HCEC 1CT (cell line): ENCODE measurements around the gene NT5E.

Experiments
- DNase-seq: peaks from one replicate; pipeline ENCODE4 v3.0.0-alpha.2; 2017

NT5E gene

DNA sequence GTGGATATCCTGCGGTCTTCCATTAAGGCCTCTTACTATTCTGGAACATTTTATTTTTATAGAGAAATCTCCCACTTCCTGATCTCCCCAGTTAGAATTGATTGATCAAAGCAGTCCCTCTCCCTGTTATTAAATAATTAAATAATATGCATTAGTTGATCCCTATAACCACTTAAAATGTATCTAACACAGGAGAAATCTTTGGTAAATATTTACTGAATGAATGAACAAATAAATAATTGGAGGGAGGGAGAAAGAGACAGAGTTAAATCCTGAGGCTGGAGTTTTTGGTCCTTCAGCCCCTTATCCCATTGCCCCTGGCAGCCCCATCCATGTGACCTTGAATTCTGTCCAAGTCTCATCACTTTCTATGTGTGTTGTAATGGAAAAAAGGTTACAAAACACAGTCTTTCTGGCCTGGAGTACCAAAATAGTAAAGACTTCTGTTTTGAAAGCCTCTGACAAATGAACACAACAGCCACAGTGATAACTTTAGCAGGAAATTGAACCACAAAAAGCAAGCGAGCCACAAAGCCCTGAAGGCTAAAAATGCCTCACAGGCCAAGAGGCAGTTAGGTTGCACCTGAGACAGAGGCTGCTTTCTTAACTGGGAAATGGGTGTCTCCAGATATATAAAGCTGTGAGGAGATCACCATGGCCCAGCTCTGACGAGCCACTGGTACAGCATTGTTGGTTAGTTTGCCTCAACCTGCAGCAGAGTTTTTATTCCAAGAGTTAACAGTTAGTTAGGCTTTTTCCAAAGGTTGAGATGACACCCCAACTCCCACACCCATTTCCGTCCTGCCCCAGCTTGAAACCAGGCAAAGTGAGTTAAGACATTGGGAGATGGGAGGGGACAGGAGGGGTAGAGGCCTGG, 11.3 kb downstream of the NT5E start:
- peak; percentile 47 for DNase-seq

DNA sequence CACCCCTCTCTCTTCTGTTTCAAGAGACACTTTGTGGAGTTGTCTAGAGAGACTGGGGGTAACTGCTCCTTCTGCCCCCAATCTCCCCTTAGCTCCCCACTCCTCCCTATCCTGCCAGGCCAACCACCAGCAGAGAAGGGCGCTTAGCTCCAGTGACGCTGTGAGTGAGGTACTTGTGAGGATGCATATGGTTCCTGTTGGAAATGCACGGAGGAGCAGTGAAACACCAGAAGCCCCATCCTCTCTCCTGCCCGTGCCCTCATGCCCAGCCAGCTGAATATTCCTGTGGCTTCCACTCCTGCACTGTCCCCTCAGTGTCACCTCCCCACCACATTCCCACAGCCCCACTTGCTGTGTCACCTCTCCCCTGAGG, 11.9 kb downstream of the NT5E start:
- no peak for DNase-seq

DNA sequence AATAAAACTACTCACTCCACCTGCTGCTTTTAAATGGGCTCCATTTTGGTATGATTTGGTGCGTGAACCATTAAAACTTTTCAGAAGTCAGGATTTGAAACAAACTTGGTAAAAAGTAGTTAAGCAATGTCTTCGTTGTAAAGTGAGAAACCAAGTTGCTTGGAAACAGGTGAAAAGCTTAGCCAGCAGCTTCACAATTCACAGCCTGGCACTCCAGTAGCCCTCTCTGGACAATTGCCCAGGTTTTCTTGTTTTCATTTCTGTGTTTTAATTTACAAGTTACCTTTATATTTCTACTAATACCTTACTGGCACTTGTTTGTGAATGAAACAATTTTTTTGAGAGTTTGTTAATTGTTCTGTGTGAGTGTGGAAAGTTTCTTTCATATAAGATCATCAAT, 12.8 kb downstream of the NT5E start:
- no peak for DNase-seq

DNA sequence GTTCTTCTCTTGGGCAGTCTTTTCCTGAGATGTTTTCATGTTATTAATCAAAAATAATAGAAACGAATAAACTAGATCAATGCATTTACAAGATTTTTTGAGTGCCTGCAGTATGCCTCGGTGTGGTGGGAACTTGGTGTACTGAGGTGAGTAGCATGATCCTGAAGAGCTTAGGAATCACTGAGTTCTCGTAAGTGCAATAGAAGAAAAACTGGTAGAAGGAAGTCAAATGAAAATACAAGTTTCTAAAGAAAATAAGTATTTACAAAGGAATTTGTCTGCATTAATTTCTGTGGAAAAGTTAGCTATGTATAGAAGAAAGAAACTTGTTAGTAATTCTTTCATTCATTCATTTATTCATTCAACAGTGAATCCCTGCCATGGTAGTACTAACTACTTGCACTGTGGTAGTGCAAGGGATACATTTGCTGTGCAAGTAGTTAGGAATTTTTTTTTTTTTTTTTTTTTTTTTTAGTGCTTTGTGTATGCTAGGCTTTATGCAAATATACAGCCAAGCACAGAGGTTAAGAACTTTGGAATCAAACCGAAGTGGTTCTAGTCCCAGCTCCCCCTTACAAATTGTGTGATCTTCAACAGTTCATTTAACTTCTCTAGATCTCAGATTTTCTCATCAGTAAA, 13.9 kb downstream of the NT5E start:
- DNase-seq: no peak

DNA sequence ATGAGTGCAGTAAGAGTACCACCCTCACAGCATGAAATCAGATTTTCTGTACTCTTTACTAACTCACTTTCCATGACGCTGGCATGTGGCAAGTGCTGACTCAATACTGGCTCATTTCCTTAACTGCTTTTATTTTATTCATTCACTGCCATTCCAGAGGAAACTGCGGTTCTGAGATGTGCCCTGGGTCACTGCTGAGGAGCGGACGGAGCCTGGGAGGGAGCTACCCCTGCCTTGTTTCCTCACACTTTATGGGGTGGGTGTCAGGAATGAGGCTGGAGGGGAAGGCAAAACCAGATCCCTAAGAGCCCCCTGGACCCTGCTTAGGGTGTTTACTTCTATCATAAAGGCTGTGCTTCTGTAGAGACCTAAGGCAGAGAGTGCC, 14.4 kb downstream of the NT5E start:
- peak; percentile 99 for DNase-seq

DNA sequence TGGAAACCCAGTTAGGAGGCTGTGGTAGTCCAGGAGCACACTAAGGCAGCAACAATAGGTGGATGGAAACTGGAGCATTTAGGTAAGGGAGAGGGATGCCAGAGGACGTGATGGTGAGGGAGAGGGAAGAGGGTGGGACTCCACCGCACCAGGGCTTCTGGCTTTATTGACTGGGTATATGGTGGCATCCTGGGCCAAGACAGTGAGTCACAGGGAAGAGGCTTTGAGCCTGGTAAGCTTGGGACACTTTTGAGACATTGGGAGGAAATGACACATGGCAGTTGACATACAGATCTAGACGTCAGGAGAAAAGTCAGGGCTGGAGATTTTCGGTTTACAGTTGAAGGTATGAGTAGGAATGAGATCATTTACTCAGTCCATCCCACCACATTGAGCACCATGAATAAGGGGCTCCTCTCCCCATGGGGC, 14.9 kb downstream of the NT5E start:
- peak; percentile 96 for DNase-seq

DNA sequence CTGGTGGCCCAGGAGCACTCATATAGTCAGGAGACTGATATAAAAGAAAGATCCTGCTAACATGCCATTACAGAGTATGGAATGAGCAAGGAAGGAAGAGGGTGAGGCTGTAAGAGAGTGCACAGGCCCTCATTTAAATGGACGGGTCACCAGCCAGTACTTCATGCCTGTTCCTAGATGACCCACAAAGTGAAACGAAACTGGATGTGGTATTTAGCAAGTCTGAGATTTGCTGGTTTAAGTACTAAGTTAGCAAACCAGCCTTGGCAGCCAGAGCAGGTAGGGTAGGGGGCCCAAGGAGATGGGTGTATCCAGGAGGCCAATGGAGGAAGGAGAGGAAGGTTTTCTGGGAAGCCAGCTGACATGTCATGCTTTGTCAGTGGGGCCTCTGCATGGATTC, 15.9 kb downstream of the NT5E start:
- no peak for DNase-seq

DNA sequence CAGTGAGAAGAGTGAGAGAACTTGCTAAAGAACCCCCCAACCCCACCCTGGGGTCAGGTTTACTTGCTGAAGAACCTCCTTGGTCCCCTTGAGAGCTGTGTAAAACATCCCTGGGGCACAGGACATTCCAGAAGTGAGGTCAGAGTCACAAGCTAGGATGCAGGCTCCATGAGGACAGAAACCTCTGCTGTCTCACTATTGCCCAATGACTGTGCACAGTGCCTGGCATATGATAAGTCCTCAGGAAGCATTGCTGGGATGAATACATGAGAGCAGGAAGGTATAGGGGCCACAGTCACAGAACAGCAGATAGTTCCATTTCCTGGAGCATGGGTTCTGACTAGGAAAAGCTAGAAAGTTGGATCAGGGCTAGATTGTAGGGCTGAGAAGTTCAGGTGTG, 18.4 kb downstream of the NT5E start:
- peak; percentile 48 for DNase-seq

DNA sequence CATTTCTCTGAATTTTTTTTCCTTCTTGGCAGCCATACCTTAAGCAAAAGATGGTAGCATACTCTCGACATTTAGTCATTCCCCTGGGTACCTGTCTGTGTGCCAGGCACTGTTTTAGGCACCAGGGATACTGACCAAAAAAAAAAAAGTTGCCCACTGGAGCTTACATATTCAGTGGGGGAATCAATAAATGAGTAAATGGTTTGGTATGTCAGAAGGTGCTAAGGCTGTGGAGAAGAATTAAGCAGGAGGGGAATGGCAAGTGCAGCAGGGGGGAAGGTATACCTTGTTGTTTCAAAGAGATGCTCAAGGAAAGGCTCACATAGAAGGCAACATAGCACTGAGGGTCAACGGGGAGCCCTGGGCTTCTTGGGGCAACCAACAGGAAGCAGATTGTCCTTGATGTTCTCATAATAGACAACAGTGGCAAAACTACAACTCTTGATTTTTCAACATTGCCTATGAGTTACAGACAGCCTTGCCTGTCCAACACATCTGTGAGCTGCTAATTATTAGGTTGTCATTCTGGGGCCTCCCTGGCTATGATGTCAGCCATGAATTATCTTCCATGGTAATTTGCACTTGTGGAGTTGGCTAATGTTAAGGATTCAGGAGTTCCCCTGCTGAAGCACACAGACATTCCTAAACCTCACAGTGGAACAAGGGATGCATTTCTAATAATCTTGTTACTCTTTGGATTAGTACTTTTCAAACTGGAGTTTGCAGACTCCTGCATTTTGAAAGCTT, 19.6 kb downstream of the NT5E start:
- DNase-seq: no peak

DNA sequence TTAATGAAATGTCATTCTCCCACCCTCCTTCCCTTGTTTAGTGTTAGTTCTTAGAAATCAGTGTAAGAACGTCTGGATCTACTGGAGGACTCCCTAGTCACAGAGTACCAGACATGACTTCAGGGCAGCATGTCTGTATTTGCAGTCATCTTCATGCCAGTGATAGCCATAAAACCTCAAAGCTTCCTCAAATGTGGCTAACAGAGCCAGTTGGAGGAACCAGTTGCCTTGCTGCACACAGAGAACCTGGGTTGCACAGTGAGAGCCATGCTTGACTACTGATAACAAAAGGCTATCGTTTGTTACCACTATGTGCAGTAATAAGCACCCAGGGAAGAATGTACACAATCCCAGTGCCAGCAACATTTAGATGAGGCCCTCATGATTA, 20.1 kb downstream of the NT5E start:
- no peak for DNase-seq

DNA sequence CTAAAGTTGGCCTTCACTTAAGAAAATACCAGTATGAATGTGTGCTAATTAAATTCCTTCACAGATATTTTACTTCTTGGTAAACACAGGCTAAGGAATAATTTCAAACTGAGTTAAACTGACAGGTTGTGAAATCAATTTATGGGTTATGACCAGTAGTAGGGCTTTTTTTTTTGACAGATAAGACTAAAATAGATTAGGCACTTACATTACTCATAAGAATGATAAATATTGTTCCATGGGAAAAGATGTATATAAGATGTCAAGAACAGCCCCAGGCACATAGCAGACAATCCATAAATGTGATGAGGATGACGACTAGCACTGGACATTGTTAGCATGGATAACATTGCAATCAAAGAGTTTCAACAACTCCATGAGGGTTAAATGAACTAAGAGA, 22.9 kb downstream of the NT5E start:
- DNase-seq: peak; percentile 41

DNA sequence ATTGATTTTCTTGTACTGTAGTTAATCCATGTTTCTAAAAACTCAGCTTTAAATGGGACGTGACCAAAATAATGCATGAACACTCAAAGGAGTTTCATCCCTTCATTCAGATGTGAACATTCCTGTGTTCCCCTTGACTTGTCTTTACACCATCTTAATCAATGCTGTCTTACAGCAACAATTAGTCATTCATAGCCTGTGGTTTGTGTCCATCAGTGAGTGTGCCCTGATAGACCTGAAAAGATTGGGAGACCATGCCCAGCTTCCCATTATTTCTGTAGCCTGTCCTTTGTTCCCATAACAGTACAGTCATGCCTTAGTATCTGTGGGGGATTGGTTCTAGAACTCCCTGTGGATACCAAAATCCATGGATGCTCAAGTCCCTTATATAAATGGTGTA, 23.9 kb downstream of the NT5E start:
- DNase-seq: no peak

DNA sequence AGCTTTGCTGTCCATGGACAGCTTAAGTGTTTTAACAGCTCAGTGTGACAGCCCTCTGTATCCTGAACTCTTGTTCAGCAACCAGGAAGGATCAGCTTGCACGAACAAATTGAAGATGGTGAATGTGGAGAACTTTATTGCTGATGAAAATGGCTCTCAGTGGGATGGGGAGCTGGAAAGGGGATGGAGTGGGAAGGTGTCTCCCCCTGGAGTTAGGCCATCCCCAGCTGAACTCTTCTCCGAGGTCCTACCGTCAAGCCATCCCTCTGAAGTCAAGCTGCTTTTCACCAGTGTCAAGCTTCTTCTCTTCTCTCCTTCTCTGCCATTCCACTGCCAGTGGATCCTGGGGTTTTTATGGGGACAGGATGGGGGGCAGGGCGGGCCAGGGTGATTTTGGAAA, 26.6 kb downstream of the NT5E start:
- no peak for DNase-seq

DNA sequence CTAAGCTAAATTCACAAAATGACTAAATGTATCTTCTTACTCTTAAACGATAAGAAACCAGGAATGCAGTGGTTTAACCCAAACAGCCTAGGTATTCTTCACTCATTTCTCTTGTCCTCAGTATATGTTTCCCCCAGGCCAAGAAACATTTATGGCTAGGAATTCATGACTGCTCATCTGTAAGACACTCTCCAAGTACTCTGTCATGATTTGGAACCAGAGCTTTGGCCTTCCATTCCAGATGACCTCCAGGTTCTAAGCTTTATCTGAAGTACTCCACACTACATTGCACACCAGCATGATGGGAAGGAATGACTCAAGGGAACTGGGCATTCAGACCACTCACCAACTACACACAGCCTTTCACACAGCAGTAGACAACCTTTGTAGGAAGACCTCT, 29.3 kb downstream of the NT5E start:
- no peak for DNase-seq

DNA sequence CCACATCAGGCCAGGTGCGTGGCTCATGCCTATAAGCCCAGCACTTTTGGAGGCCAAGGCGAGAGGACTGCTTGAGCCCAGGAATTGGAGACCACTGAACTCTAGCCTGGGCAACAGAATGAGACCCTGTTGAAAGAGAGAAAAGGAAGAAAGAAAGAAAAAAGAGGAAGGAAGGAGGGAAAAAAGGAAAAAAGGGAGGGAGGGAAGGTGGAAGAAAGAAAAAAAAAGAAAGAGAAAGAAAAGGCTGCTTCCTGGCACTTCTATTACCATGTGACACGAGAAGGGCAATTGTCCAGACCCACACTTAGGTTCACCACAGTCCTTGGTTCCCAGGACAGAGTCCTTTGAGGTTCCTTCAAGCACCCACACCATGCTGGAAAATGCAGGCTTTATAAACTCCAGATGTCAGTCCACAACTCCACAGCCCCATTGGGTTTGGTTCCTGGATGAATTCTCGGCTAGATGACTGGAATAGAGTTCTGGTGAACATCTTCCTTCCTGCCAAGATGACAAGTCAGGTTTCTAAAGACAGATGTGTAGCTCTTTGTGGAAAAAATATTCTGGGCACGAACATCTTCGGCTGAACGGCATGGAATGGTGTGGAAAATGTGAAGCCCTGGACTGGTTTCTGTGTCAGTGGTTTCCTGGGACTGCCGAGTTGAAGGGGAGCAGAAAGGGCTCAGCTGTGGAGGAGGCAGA, 32.5 kb downstream of the NT5E start:
- DNase-seq: peak; percentile 37

DNA sequence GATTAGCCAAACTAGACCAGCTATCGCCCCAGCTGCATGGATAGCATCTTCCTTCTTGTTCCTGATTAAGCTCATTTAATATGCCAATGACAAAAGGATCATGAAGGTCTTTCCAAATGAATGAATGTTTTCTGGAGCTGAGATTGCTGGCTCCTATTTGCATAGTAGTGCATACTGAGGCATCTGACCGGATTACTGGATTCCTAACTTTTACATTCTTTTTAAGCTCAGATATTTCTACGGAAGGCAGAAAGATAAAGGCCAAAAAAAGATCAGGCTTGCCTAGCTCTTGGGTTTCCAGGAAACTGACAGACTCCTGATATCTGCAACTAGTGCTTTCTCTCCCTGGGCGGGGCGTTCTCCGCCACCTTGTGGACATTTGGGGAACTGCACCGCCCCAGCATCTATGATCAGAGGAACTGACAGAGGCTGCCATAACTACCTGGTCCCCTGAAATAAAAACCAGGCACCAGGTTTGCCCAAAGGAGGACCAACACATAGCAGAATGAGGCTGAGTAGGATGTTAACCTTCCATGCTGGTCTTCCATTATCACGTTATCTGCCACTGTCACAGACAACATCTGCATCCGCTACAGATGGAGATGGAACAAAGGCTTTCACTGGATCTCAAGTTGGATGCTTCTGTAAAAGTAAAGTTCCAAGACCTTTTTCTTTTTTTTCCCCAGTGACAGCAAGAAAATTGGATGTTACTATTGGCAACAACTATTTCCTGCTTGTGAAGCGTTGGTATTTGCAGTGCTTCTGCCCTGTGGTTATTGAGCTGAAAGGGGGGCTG, 33.2 kb downstream of the NT5E start:
- DNase-seq: peak; percentile 65

DNA sequence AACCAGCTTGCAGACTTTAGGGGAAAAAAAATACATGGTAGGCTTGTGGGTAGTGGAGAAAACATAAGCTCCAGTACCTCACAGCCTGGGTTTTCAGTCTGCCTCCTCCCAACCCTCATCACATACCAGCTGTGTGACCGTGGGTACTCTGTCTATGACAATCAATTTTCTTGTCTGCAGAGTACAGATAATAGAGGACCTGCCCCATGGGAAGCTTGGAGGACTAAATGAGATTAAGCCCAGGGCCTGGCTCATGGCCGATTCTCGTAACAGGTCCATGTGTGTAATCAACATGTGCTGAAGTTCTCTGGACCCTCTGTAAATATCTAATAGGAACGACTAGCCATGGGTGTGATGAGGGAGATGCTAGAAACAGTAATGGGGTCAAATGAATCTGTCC, 34.0 kb downstream of the NT5E start:
- DNase-seq: no peak

DNA sequence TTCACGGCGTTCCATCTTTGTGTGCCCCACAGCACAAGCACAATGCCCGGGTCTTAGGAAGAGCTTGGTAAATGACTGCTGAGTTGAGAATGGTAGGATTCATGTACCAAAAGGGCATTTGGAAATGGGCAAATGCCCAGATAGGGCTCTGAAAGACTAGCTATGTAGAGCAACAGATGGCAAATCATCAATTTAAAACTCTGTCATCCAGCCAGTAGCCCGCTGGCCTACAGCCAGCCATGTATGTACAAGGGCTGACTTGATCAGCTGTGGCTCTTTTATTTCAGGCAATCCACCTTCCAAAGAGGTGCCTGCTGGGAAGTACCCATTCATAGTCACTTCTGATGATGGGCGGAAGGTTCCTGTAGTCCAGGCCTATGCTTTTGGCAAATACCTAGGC, 35.1 kb downstream of the NT5E start:
- no peak for DNase-seq

DNA sequence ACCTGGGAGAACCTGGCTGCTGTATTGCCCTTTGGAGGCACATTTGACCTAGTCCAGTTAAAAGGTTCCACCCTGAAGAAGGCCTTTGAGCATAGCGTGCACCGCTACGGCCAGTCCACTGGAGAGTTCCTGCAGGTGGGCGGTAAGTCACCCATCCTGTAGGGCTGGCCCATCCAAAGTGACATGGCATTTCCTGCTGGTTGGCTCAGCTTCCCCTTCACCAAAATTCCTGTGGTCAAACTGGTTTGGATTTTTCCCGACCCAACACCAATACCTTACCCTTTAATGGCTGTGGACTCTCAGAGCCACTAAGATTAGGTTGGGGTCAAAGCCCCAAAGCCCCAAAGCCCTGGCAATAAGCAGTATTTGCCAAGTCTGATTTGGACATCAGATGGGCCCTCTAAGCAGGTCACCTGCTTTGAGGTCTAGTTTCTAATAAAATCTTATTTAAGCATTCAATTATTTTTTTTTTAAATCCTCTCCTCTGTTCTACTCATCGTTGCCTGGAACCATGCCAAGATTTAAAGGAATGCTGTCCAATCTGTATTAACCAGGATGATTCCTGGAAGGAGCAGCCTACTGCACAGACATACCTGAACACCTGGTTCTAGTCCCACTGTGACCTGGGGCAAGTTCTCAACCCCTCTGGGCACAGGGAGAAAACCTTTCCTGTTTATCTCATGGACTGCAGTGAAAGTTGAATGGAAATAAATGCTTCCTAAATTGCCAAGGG, 40.8 kb downstream of the NT5E start:
- DNase-seq: no peak

DNA sequence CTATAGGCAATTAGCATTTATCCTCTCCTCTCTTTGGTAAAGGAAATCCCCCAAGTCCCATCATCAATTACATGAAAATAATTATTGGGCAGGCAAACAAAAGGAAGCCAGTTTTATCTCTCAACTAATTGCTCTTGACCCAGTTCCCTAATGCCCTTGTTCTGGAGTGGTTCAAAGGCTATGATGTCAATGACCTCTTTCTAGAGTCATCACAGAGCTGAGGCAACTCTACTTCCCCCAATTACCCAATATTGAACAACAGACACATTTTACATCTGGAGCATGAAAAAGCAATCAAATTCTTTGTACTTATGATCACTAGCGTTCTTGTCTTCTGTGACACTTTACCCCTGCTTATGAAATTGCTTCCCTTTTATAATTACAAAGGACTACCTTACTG, 43.5 kb downstream of the NT5E start:
- DNase-seq: no peak
